H1 (cell line): ENCODE measurements around the gene SSPN. TPM values are rescaled to one million over a fixed set of nuclear protein-coding genes. Genes with fewer than 3 reads are reported as not detected.

ENCODE experiments used
- CTCF ChIA-PET: fragments of 300-600 bp; sonication (Branson Sonifier 250); formaldehyde crosslinking; loops from one replicate; lab custom pipeline; 2021; ENCODE audit not compliant: partially characterized antibody; lab: Charles Lee
- POLR2A ChIA-PET: fragments of 300-600 bp; sonication (Branson Sonifier 250); formaldehyde crosslinking; loops from one replicate; lab custom pipeline; 2021; ENCODE audit warnings: inconsistent platforms; ENCODE audit not compliant: partially characterized antibody; lab: Charles Lee
- DNase-seq, 2 experiments: peaks; one replicate each; pipeline versions ENCODE4 v3.0.0 to v3.0.0-alpha.2; 2010 to 2022; ENCODE audit warnings: low spot score in 2 of 2, low read depth in 1 of 2, mixed read lengths in 1 of 2
- FAIRE-seq: peaks from 2 replicates; lab custom pipeline; 2011; peaks lifted over from hg19 to GRCh38; lab: Jason Lieb, UNC
- H2AFZ ChIP-seq: 2 replicates; pipeline ENCODE4 v1.8.1; 2012; ENCODE audit warnings: low read length, inconsistent platforms
- H2AK5ac ChIP-seq: 2 replicates; pipeline ENCODE4 v1.6.1; 2013; ENCODE audit warnings: low read depth, low read length
- H2BK120ac ChIP-seq: replicated peaks from 2 replicates; pipeline ENCODE3; 2013; ENCODE audit warnings: low read depth, low read length, inconsistent platforms
- H2BK12ac ChIP-seq: 2 replicates; pipeline ENCODE4 v1.6.1; 2013; ENCODE audit warnings: low read depth, low read length
- H2BK15ac ChIP-seq: 2 replicates; pipeline ENCODE4 v1.6.1; 2013; ENCODE audit warnings: low read length
- H2BK20ac ChIP-seq: 2 replicates; pipeline ENCODE4 v1.6.1; 2013; ENCODE audit warnings: low read length
- H2BK5ac ChIP-seq: 2 replicates; pipeline ENCODE4 v1.6.1; 2013; ENCODE audit warnings: low read depth, low read length
- H3K14ac ChIP-seq: 2 replicates; pipeline ENCODE4 v1.6.1; 2013; ENCODE audit warnings: inconsistent platforms; ENCODE audit not compliant: insufficient read length
- H3K18ac ChIP-seq: 2 replicates; pipeline ENCODE4 v1.6.1; 2013; ENCODE audit warnings: low read length; ENCODE audit errors: extremely low read depth
- H3K23ac ChIP-seq: 2 replicates; pipeline ENCODE4 v1.6.1; 2013; ENCODE audit warnings: inconsistent platforms; ENCODE audit not compliant: insufficient read length
- H3K23me2 ChIP-seq: 2 replicates; pipeline ENCODE4 v1.6.1; 2013; ENCODE audit warnings: low read depth, low read length
- H3K27ac ChIP-seq: 2 replicates; pipeline ENCODE4 v1.6.1; 2011; ENCODE audit warnings: low read depth, low read length, inconsistent platforms
- H3K27me3 ChIP-seq, 4 experiments: replicated peaks in 1 of 4; 1 replicate in 1 of 4; 2 replicates in 3 of 4; pipeline versions ENCODE4 v1.6.1 to v1.8.1; 2011 to 2013; ENCODE audit warnings: low read length in 3 of 4, mild to moderate bottlenecking in 3 of 4, inconsistent platforms in 2 of 4, mixed read lengths in 2 of 4, moderate library complexity in 1 of 4; ENCODE audit not compliant: control insufficient read depth in 3 of 4, insufficient read depth in 3 of 4; ENCODE audit errors: extremely low read depth in 1 of 4
- H3K36me3 ChIP-seq, 4 experiments: 2 replicates each; pipeline versions ENCODE4 v1.6.1 to v1.8.1; 2011 to 2013; ENCODE audit warnings: mild to moderate bottlenecking in 4 of 4, low read length in 3 of 4, moderate library complexity in 2 of 4, control low read depth in 1 of 4, inconsistent platforms in 1 of 4; ENCODE audit not compliant: insufficient read depth in 4 of 4, control insufficient read depth in 2 of 4
- H3K4ac ChIP-seq: replicated peaks from 2 replicates; pipeline ENCODE3; 2013; ENCODE audit warnings: low read length, low read depth, mixed read lengths, inconsistent platforms; ENCODE audit not compliant: insufficient read length
- H3K4me1 ChIP-seq, 4 experiments: replicated peaks in 1 of 4; 1 replicate in 1 of 4; 2 replicates in 3 of 4; pipeline versions ENCODE4 v1.6.1 to v1.8.1; 2011 to 2013; ENCODE audit warnings: low read length in 3 of 4, inconsistent platforms in 2 of 4, mixed read lengths in 1 of 4; ENCODE audit not compliant: insufficient read depth in 4 of 4, control insufficient read depth in 3 of 4
- H3K4me2 ChIP-seq, 2 experiments: 2 replicates each; pipeline versions ENCODE4 v1.6.1 to v1.8.1; 2011 to 2013; ENCODE audit warnings: low read depth in 2 of 2, low read length in 2 of 2, control low read depth in 1 of 2, inconsistent platforms in 1 of 2, mild to moderate bottlenecking in 1 of 2; ENCODE audit not compliant: insufficient read depth in 1 of 2
- H3K4me3 ChIP-seq, 4 experiments: fragments of 200-600, 300-600 bp in 1 of 4; sonication (generic), shearing (Covaris generic), sonication (Bioruptor Twin) in 1 of 4; 2 replicates each; pipeline versions ENCODE4 v1.5.1 to v1.8.1; 2011 to 2016; ENCODE audit warnings: low read length in 4 of 4, low read depth in 3 of 4, control low read depth in 2 of 4, inconsistent platforms in 2 of 4, mild to moderate bottlenecking in 2 of 4, mixed read lengths in 1 of 4, moderate library complexity in 1 of 4; ENCODE audit not compliant: insufficient read depth in 2 of 4; ENCODE audit errors: extremely low read depth in 1 of 4
- H3K56ac ChIP-seq: replicated peaks from 2 replicates; pipeline ENCODE3; 2013; ENCODE audit warnings: low read depth, mild to moderate bottlenecking, mixed read lengths, low read length, inconsistent platforms; ENCODE audit not compliant: insufficient read length
- H3K79me1 ChIP-seq: 2 replicates; pipeline ENCODE4 v1.6.1; 2013; ENCODE audit warnings: low read depth, low read length, control low read depth
- H3K79me2 ChIP-seq, 2 experiments: 2 replicates each; pipeline versions ENCODE4 v1.6.1 to v1.8.1; 2012 to 2013; ENCODE audit warnings: low read length in 2 of 2, mild to moderate bottlenecking in 2 of 2, inconsistent platforms in 1 of 2; ENCODE audit not compliant: insufficient read depth in 2 of 2, control insufficient read depth in 1 of 2
- H3K9ac ChIP-seq, 4 experiments: replicated peaks in 1 of 4; 1 replicate in 1 of 4; 2 replicates in 3 of 4; pipeline versions ENCODE4 v1.6.1 to v1.8.1; 2011 to 2013; ENCODE audit warnings: low read depth in 3 of 4, low read length in 3 of 4, control low read depth in 2 of 4, mild to moderate bottlenecking in 2 of 4, moderate library complexity in 2 of 4, inconsistent platforms in 1 of 4; ENCODE audit errors: extremely low read depth in 1 of 4
- H3K9me3 ChIP-seq, 2 experiments: 2 replicates each; pipeline versions ENCODE4 v1.6.1 to v1.8.1; 2012 to 2013; ENCODE audit warnings: mild to moderate bottlenecking in 2 of 2, moderate library complexity in 2 of 2, control low read depth in 1 of 2, inconsistent platforms in 1 of 2, low read depth in 1 of 2, low read length in 1 of 2, mixed read lengths in 1 of 2; ENCODE audit not compliant: insufficient read depth in 2 of 2
- H4K20me1 ChIP-seq, 2 experiments: replicated peaks in 1 of 2; 2 replicates each; pipeline versions ENCODE3 to v1.8.1; 2011 to 2013; ENCODE audit warnings: inconsistent platforms in 2 of 2, low read length in 2 of 2, mild to moderate bottlenecking in 1 of 2; ENCODE audit not compliant: insufficient read depth in 2 of 2, control insufficient read depth in 1 of 2
- H4K5ac ChIP-seq: 2 replicates; pipeline ENCODE4 v1.6.1; 2013; ENCODE audit warnings: low read length, low read depth, mixed read lengths, inconsistent platforms; ENCODE audit not compliant: insufficient read length
- H4K8ac ChIP-seq: 2 replicates; pipeline ENCODE4 v1.8.0; 2013; ENCODE audit warnings: mild to moderate bottlenecking, moderate library complexity, low read length, inconsistent platforms; ENCODE audit not compliant: insufficient read depth; ENCODE audit errors: extremely low read depth
- H4K91ac ChIP-seq: replicated peaks from 2 replicates; pipeline ENCODE3; 2013; ENCODE audit warnings: low read length, mixed read lengths, inconsistent platforms; ENCODE audit not compliant: insufficient read length
- BCL11A ChIP-seq, 2 experiments: IDR thresholded peaks; one replicate each; pipeline ENCODE4 v1.6.1; 2011; ENCODE audit warnings: low read depth in 2 of 2, low read length in 2 of 2, mild to moderate bottlenecking in 2 of 2
- CTBP2 ChIP-seq: IDR thresholded peaks from 2 replicates; pipeline ENCODE4 v1.7.0; 2011; ENCODE audit warnings: borderline replicate concordance, mild to moderate bottlenecking, moderate library complexity, mixed read lengths, low read length; ENCODE audit not compliant: insufficient read depth, insufficient read length
- GABPA ChIP-seq: IDR thresholded peaks from 2 replicates; pipeline ENCODE4 v1.6.1; 2011; ENCODE audit warnings: mild to moderate bottlenecking, low read length, moderate library complexity, borderline replicate concordance; ENCODE audit not compliant: insufficient read depth
- GTF2F1 ChIP-seq: IDR thresholded peaks from 2 replicates; pipeline ENCODE4 v1.6.1; 2012; ENCODE audit warnings: low read depth, low read length, improper control_type of control experiment, borderline replicate concordance
- POU5F1 ChIP-seq: IDR thresholded peaks from 2 replicates; pipeline ENCODE4 v1.6.1; 2011; ENCODE audit warnings: low read depth, mild to moderate bottlenecking, low read length, moderate library complexity
- RBBP5 ChIP-seq: IDR thresholded peaks from 2 replicates; pipeline ENCODE4 v1.7.1; 2012; ENCODE audit warnings: low read depth, mild to moderate bottlenecking, inconsistent platforms, low read length, moderate library complexity, borderline replicate concordance
- SAP30 ChIP-seq: fragments of 300-600 bp; sonication (generic); IDR thresholded peaks from 2 replicates; pipeline ENCODE4 v1.7.1; 2012; ENCODE audit warnings: low read length, moderate library complexity, mild to moderate bottlenecking, inconsistent platforms; ENCODE audit not compliant: insufficient read depth, insufficient replicate concordance
- SIX5 ChIP-seq: IDR thresholded peaks from 2 replicates; pipeline ENCODE4 v1.6.1; 2011; ENCODE audit warnings: mild to moderate bottlenecking, low read depth, low read length
- SP2 ChIP-seq: IDR thresholded peaks from 2 replicates; pipeline ENCODE4 v1.6.1; 2012; ENCODE audit warnings: mild to moderate bottlenecking, low read length, inconsistent platforms
- WGBS, 2 experiments: shearing (Covaris generic) in 1 of 2; methylation state at CpG; one replicate each; pipeline versions ENCODE4 v1.1.6 to v1.1.7; 2013 to 2015; ENCODE audit warnings: low lambda C conversion rate in 2 of 2, mixed read lengths in 2 of 2, inconsistent platforms in 1 of 2, low coverage in 1 of 2, missing lambda C conversion rate in 1 of 2; ENCODE audit not compliant: insufficient replicate concordance in 2 of 2, insufficient coverage in 1 of 2, insufficient read length in 1 of 2; ENCODE audit errors: extremely low coverage in 1 of 2, missing lambda C conversion rate in 1 of 2; 5-methylcytosine and 5-hydroxymethylcytosine counted together
- polyA plus RNA-seq, 7 experiments: library from polyadenylated mRNA; depleted of rRNA in 3 of 7; stranded (reverse) in 5 of 7; unstranded in 2 of 7; fragments of >200 nt in 5 of 7; fragments of 200-250 nt in 2 of 7; gene quantifications; 1 replicate in 5 of 7; 2 replicates in 1 of 7; 4 replicates in 1 of 7; pipeline versions ENCODE4 v1.2.1 to v1.2.3, GENCODE V29; 2011 to 2013; ENCODE audit warnings: missing spikeins in 2 of 7, mixed read lengths in 2 of 7
- total RNA-seq: library from RNA; stranded (reverse); fragmentation: NEBNext Ultra II Directional; extraction: Animal tissue kit (Norgen Biotek cat#: 25700); gene quantifications from 2 replicates; pipeline ENCODE4 v1.2.1, GENCODE V29; 2021

SSPN gene
- total and polyA plus RNA-seq, 2 of the 8 experiments (the other 6 are each of a cell fraction or from before 2014, with no cell fraction given): 0.86 to 1.8 TPM

DNA sequence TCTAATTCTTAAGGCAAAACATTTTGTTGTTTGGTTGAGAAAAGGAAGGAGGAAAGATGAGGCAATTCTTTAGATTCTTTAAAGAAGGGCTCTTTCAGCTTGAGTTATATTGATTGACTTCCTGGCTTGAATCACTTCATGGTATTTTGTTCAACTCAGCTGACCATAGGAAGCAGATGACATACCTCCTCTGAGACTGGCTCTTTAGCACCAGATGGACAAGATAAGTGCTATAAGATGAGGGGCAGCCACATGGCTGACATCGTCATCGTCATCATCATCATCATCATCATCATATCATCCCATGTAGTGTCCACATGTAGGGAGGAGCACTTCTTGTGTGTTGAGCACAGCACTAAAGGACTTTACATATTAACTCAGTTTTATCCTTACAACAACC is 81.3 kb downstream of the SSPN start:
- Histone ChIP-seq H3K4me2 (no peak overlapping the region), H3K4me1 (peaks cover 0 to 4% (median 1%) of the 10 kb centered on the region in 4 experiments; a peak in 3 of 7 replicates), H3K23ac (no peak overlapping the region), H3K27ac (no peak overlapping the region), H3K79me1 (no peaks in the 10 kb centered on the region), H3K9ac (no peak overlapping the region), H3K18ac (no peak overlapping the region), H3K36me3 (no peaks in the 10 kb centered on the region), H4K20me1 (no peaks in the 10 kb centered on the region), H4K5ac (no peak overlapping the region), H3K23me2 (no peaks in the 10 kb centered on the region), H3K4ac (no peak overlapping the region), H3K9me3 (no peaks in the 10 kb centered on the region), H3K4me3 (no peak overlapping the region), H2BK20ac (no peak overlapping the region), H3K14ac (no peak overlapping the region)
- DNase-seq (no peak), FAIRE-seq (no peak)
- 98% methylated on average over 2 of the region's 2 CpGs; no CpG with 5 or more reads in 1 of the 2 experiments for WGBS, 2 experiments
- CTCF ChIA-PET: interaction anchor here (0.6 kb wide), 1 partner anchor 101 kb away, joined by 3 read pairs; no protein-coding TSS in a partner anchor
- TF ChIP-seq CTBP2 (no peak), GTF2F1 (no peak), SIX5 (no peak), GABPA (no peak), POU5F1 (no peak), SAP30 (no peak), SP2 (no peak), BCL11A (IDR thresholded peaks at IDR 0.05; ENCODE audit: low read depth in 2 of 2, low read length in 2 of 2) (no peak), RBBP5 (no peak)
- TF ChIP-seq, all 59 proteins: peak for 0
- Histone ChIP-seq H2BK12ac (no peak overlapping the region), H2BK120ac (no peak overlapping the region), H4K8ac (no peak overlapping the region), H3K79me2 (no peaks in the 10 kb centered on the region), H2BK5ac (no peak overlapping the region), H4K91ac (no peak overlapping the region), H2BK15ac (no peak overlapping the region), H2AFZ (no peak overlapping the region), H2AK5ac (0 out of 2 replicates have a peak overlapping the region, but pooled peaks have one; percentile 2), H3K56ac (no peak overlapping the region), H3K27me3 (no peaks in the 10 kb centered on the region)
- POLR2A ChIA-PET: no interaction called here
